ENCODE measurements around the gene ERN1.
A peak's percentile ranks its signal among the peaks of the same experiment; 100 is the strongest.

The ERN1 gene

GRCh38 chr17:64083093-64083492, 46.9 kb downstream of the ERN1 start:
- no peak for DNase-seq

- peak in 1 of 2 donors; percentile 66 for DNase-seq
Measured at GRCh38 chr17:64081802-64082799, 47.8 kb downstream of the ERN1 start.

DNA sequence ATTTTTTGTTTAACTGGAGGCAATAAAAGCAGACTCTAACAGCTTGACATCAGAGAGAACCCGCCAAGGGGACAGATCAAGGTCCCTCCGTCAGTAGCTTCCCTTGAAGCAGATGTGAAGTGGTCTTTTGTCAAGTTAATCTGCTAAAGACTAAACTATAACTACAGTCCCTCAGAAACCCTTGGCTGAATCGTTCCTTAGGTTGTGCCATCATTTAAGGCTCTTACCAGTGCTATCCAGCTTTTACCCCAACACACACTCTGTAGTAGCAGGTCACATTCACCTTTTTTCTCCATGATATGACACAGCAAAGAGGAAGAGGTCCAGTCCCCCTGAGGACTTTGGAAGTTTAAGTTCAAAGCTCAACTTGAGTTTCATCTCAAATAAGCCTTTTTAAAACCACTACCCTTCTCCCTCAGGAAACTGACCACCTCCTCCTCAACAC, 49.7 kb downstream of the ERN1 start:
- DNase-seq: no peak

- peak in 1 of 2 donors; percentile 65 for DNase-seq
Measured at GRCh38 chr17:64077379-64077778, 52.6 kb downstream of the ERN1 start.

- DNase-seq: no peak
Measured at GRCh38 chr17:64075913-64076312, 54.0 kb downstream of the ERN1 start.

DNA sequence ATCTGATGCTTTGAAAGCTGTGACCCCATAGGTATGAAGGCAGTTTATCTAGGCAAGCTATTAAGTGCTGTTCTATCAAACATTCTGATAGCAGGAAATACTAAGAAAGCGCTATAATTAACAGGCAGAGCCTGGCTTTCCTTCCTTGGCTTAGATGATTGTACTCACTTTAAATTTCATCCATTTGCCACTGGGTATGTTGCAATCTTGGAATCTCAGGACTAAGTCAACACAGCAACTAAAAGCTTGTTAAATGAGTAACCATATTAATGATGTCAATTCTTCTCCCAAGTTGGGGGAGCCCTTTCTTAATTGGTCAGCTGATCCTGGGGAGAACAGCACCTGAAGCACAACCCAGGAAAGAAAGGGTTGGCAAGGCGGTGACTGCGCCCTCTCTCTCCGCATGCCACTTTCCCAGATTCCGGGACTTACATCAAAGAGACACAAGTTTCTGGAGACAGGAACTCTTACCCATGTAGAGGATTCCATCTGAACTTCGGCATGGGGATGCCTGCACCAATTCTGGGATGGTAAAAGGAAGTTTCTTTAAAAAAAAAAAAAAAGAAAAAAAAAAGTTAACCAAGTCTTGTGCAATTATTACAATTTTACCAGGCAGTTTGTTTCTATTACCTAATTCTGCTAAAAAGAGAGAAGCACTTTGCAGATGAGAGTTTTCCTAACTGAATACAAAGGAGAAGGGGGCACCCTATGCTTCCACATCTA, 55.1 kb downstream of the ERN1 start:
- no peak for DNase-seq

DNA sequence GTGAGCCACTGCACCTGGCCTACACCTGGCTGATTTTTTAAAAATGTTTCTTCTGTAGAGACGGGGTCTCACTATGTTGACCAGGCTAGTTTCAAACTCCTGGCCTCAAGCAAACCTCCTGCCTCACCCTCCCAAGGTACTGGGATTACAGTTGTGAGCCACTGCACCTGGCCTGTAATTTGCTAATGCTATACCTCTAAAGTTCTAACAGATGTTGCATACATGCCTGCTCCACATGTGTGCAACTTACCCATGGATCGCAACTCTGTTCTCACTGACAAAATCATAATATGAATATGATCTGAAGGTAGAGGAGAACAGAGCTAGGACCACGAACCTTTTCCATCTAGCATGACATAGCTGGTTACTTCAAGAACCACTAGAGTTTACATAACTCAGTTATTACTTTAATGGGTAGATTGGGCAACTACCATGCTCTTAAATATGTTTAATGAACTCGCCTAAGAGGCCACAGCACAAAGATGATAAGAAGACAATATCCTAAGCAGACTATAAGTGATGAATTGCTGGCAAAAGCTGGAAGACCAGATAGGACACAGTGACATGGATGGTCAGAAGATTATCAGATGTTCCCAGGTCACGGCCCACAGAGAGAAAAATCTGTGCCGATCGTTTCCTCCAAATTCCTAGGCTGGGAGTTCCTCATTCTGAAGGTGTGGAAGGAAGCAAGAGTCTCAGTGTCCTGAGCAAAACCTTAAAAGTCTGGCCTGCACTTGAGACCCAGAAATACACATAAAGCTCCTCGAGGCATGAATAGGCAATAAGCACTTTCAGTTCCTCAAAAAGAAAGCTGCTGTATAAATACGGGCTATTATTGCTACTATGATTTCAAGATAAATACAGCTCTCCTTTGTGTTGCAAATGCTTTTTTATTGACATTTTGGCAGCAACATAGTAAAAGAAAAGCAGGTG, 55.9 kb downstream of the ERN1 start:
- DNase-seq: peak in 1 of 2 donors; percentile 19

DNA sequence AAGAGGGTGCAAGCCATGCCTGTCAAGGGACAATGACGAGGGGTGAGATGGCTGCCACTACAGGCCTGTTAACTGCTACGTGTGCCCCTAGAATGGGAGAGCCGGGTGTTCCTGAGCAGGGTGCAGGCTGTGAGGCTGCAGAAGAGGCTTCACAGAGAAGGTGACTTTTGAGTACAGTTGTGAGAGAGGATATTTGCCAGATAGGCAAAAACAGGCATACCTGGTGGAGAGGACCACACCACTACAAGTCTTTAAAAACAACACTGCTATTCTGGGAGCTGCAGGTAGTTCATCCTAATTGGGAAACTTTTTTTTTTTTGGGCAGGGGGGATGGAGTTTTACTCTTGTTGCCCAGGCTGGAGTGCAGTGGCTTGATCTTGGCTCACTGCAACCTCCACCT, 58.8 kb downstream of the ERN1 start:
- no peak for DNase-seq

DNA sequence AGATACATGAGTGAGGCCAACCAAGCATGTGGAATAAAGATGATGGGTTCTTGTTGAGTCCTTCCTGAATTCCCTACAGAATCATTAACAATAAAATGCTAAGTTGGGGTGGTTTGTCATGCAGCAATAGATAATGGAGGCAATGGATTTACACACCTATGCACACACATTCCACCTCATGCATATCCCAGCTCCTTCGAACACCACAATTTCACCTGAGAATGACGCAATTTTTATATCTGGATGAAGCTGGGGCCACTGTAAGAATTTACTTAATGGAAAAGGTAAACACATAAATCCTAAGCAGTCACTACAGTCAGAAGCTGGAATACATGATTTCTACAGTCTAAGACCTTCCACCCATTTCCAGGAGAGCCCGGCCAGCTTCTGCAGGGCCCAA, 59.7 kb downstream of the ERN1 start:
- DNase-seq: no peak

DNA sequence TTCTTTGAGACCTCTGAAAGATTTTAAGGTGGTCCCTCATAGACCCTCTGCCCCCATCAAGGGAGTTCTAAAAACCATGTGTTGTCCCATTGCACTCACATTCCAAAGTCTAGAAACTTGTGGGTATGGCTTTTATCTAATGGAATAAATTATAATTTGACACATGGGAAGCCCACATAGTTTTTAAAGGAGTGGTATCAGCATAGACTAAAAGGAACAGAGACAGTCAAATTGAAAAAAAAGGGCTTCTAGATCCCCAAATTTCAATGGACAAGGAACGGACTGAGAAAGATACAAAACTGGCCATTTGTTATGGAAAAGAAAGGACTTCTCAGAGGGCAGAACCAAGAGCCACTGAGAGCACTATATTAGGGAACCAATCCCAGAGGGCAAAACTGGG, 60.8 kb downstream of the ERN1 start:
- DNase-seq: no peak

DNA sequence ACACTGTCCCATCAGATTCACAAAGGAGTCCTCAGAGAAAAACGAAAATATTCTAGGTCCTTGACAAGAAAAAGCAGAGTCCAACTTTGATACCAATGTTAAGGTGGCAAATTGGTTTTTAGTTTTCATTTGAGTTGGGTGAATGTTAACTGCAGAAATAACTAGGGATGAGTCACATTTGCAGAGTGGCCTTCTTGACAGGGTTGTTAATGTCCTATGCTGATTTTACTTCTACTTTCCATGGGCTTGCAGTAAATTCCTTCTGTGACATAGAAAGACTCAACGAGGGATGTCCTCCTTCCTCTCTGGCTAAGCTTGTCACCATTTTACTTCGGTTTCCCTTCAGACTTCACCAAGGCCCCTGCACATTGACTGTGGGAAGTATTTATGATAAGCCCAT, 62.3 kb downstream of the ERN1 start:
- DNase-seq: no peak

DNA sequence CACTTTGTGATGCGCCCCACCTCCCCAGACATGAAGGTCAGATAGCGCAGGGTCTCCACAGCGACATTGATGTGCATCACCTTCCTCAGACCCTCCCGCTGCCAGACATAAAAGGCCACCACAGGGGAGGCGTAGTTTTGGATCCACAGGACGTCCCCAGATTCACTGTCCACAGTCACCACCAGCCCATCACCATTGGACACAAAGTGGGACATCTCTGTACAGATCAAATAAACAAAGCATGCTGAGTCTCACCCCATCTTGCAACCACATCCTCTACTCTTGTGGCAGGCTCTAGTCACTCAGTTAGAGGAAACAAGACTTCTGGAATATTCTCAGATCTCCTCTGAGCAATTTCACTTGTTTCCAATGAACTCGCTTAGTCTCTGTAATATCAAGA, 63.2 kb downstream of the ERN1 start:
- DNase-seq: peak; percentile 29 to 77

DNA sequence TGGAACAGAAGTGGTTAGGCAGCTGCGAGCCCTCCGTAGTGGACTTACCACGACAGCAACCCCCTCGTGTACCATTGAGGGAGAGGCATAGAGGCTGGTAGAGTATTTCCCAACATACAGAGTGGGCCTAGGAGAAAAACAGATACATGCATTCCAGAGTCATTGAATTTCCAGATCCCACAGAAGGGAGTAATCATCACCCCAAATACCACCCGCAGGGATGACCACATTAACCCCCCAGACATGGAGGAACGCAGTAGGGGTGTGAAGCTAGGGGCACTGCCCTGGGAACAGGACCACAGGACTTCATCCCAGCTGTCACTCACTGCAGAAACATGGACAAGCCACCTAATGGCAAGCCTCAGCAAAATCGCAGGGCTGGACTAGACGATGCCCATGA, 64.8 kb downstream of the ERN1 start:
- DNase-seq: no peak

DNA sequence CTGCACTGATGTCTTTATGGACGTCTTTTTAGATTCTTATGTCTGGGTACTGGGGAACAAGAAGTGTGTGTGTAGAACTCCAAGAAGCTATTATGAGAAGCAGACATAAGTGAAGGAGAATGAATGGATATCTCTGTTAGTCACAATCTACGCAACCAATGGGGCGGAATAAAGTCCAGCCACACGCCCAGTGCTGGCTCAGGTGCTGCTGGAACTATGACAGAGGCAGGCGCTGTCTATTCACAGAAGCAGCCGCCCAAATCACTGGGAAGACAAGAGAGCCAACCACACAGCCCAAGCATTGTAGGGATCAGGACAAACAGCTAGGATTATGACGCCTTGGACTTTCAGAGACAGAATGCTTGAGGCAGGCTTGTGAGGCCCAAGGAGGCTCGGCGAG, 65.6 kb downstream of the ERN1 start:
- DNase-seq: no peak

- DNase-seq: peak; percentile 62 to 65
Measured at GRCh38 chr17:64063766-64064224, 66.1 kb downstream of the ERN1 start.

- peak; percentile 54 to 55 for DNase-seq
Measured at GRCh38 chr17:64063088-64063487, 66.9 kb downstream of the ERN1 start.

DNA sequence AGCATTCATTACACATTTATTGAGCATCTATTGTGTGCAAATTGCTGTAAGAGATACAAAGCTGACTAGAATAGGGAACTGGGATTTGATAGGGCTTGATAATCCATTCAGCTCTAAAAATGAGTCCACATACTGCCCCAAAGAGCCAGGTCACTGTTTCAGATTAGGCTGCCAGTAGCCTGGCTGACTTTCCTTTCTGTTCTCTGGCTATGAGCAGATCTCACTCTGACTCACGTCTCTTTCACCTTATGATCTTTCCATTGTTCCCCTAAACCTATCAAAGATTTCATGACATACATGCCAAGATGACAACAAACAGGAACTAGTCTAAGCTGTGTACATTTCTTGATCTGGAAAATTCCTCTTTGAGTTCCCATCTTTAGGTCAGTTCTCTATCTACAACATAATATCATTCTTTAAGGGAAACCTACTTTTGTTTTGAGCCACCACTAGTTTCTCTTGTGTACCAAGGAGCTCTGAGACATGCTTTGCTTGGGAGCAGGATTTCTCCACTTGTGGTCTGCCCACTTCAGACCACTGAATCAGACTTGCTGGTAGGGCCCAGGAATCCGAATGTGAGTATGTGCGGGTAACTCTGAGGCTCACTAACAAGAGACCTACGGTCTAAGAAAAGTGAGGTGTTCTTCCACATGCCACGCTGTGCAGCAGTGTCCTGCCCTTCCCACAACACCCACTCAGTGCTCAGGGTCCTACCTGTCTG, 68.6 kb downstream of the ERN1 start:
- no peak for DNase-seq

- DNase-seq: peak; percentile 20 to 50
Measured at GRCh38 chr17:64060331-64060730, 69.6 kb downstream of the ERN1 start.

GRCh38 chr17:64059756-64060155, 70.2 kb downstream of the ERN1 start:
- DNase-seq: no peak

DNA sequence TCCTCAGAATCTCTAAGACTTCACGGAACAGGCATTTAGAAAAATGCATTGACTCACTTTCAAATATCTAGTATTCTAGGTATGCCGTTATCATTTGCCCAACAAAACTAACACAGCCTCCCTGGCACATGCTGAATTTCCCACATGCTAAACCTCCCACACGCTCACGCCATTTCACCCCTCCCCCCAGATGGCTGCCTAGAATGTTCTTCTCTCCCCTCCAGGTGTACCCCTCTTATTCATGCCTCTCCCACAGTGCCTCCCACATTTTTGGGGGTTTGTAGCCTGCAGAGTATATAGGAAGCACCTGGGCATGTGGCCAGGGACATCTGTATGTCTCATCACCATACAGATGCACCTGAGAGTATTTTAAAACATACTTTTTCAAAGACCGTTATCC, 71.3 kb downstream of the ERN1 start:
- DNase-seq: no peak

GRCh38 chr17:64057701-64058263, 72.2 kb downstream of the ERN1 start:
- DNase-seq: no peak
